Endothelial cell of umbilical vein (primary cell): ENCODE measurements around the gene PIGV. TPM values are rescaled to one million over a fixed set of nuclear protein-coding genes. Genes with fewer than 3 reads are reported as not detected.

Source experiments
- BruUV-seq: library from RNA; stranded (reverse); fragments of 400-500 nt; replicated peaks from 2 replicates; lab custom pipeline; 2021; lab: Mats Ljungman, UMichigan
- CTCF ChIA-PET: fragments of 300-600, 350-600 bp; sonication (Branson Sonifier 250); formaldehyde crosslinking; loops from one replicate; lab custom pipeline; 2021; ENCODE audit warnings: antibody characterized with exemption, inconsistent platforms; lab: Charles Lee
- POLR2A ChIA-PET: fragments of 300-600, 350-600 bp; sonication (Branson Sonifier 250); formaldehyde crosslinking; loops from one replicate; lab custom pipeline; 2021; ENCODE audit warnings: antibody characterized with exemption, inconsistent platforms; lab: Charles Lee
- DNase-seq: peaks from one replicate; pipeline ENCODE4 v3.0.0-alpha.2; 2011; ENCODE audit warnings: low read depth, low spot score
- FAIRE-seq: peaks from 2 replicates; lab custom pipeline; 2011; peaks lifted over from hg19 to GRCh38; lab: Jason Lieb, UNC
- H2AFZ ChIP-seq: 2 replicates; pipeline ENCODE4 v1.6.0; 2012; ENCODE audit warnings: low read depth, low read length, control low read depth, inconsistent platforms
- H3K27ac ChIP-seq: 2 replicates; pipeline ENCODE4 v1.5.1; 2011; ENCODE audit warnings: low read depth, mild to moderate bottlenecking, control low read depth, low read length, moderate library complexity; ENCODE audit not compliant: insufficient read depth
- H3K27me3 ChIP-seq, 2 experiments: 2 replicates each; pipeline versions ENCODE4 v1.6.0 to v1.6.1; 2011; ENCODE audit warnings: low read length in 2 of 2, mixed read lengths in 1 of 2; ENCODE audit not compliant: control insufficient read depth in 2 of 2, insufficient read depth in 2 of 2
- H3K36me3 ChIP-seq, 2 experiments: 2 replicates in 1 of 2; 3 replicates in 1 of 2; pipeline ENCODE4 v1.5.1; 2011; ENCODE audit warnings: low read length in 2 of 2, mild to moderate bottlenecking in 1 of 2, moderate library complexity in 1 of 2; ENCODE audit not compliant: control insufficient read depth in 2 of 2, insufficient read depth in 2 of 2; ENCODE audit errors: extremely low read depth in 1 of 2
- H3K4me1 ChIP-seq: 3 replicates; pipeline ENCODE4 v1.5.1; 2011; ENCODE audit warnings: mild to moderate bottlenecking, low read length; ENCODE audit not compliant: control insufficient read depth, insufficient read depth; ENCODE audit errors: extremely low read depth
- H3K4me2 ChIP-seq: 2 replicates; pipeline ENCODE4 v1.6.1; 2011; ENCODE audit warnings: low read length, control low read depth, mixed read lengths; ENCODE audit not compliant: insufficient read depth
- H3K4me3 ChIP-seq, 3 experiments: fragments of 200-600 bp in 1 of 3; sonication (generic), shearing (Covaris generic) in 1 of 3; replicated peaks in 1 of 3; 2 replicates each; pipeline ENCODE4 v1.5.1; 2011 to 2016; ENCODE audit warnings: control low read depth in 3 of 3, low read length in 3 of 3, mild to moderate bottlenecking in 2 of 3, inconsistent platforms in 1 of 3, low read depth in 1 of 3, moderate library complexity in 1 of 3; ENCODE audit not compliant: insufficient read depth in 1 of 3
- H3K79me2 ChIP-seq: 2 replicates; pipeline ENCODE4 v1.6.0; 2012; ENCODE audit warnings: low read length, inconsistent platforms; ENCODE audit not compliant: control insufficient read depth, insufficient read depth
- H3K9ac ChIP-seq: replicated peaks from 2 replicates; pipeline ENCODE3; 2011; ENCODE audit warnings: low read length, control low read depth; ENCODE audit not compliant: insufficient read depth; ENCODE audit errors: extremely low read depth
- H3K9me1 ChIP-seq: replicated peaks from 3 replicates; pipeline ENCODE4 v1.6.0; 2011; ENCODE audit warnings: mild to moderate bottlenecking, low read length; ENCODE audit not compliant: control insufficient read depth, insufficient read depth; ENCODE audit errors: extremely low read depth
- H3K9me3 ChIP-seq: replicated peaks from 2 replicates; pipeline ENCODE4 v1.5.1; 2012; ENCODE audit warnings: low read length, inconsistent platforms; ENCODE audit not compliant: control insufficient read depth, insufficient read depth
- H4K20me1 ChIP-seq: replicated peaks from 2 replicates; pipeline ENCODE3; 2011; ENCODE audit warnings: mild to moderate bottlenecking, low read length; ENCODE audit not compliant: control insufficient read depth, insufficient read depth; ENCODE audit errors: extremely low read depth
- CTCF ChIP-seq, 2 donors: IDR thresholded peaks; 1 replicate in 1 of 2; 2 replicates in 1 of 2; pipeline ENCODE4 v1.5.1; 2011; ENCODE audit warnings: low read length in 2 of 2, mild to moderate bottlenecking in 2 of 2, moderate library complexity in 2 of 2, control low read depth in 1 of 2, inconsistent platforms in 1 of 2, low read depth in 1 of 2; ENCODE audit not compliant: insufficient read depth in 1 of 2; ENCODE audit errors: extremely low read depth in 1 of 2
- EZH2 ChIP-seq: IDR thresholded peaks from 2 replicates; pipeline ENCODE4 v1.6.1; 2012; ENCODE audit warnings: borderline replicate concordance, low read depth, mild to moderate bottlenecking, moderate library complexity, low read length, inconsistent platforms; ENCODE audit not compliant: severe bottlenecking
- FOS ChIP-seq: IDR thresholded peaks from 2 replicates; pipeline ENCODE4 v1.6.1; 2011; ENCODE audit warnings: mild to moderate bottlenecking, low read length, moderate library complexity, borderline replicate concordance; ENCODE audit not compliant: insufficient read depth
- GATA2 ChIP-seq: IDR thresholded peaks from 2 replicates; pipeline ENCODE4 v1.7.0; 2011; ENCODE audit warnings: low read depth, mild to moderate bottlenecking, moderate library complexity, mixed read lengths, low read length; ENCODE audit not compliant: insufficient read length, insufficient read depth
- JUN ChIP-seq: IDR thresholded peaks from 2 replicates; pipeline ENCODE4 v1.6.1; 2011; ENCODE audit warnings: borderline replicate concordance, low read depth; ENCODE audit not compliant: insufficient read length, insufficient read depth
- MAX ChIP-seq: IDR thresholded peaks from 2 replicates; pipeline ENCODE4 v1.6.1; 2011; ENCODE audit not compliant: insufficient read depth, insufficient read length
- MYC ChIP-seq: IDR thresholded peaks from one replicate; pipeline ENCODE4 v1.6.1; 2011; ENCODE audit warnings: mild to moderate bottlenecking, low read depth, low read length
- POLR2A ChIP-seq: IDR thresholded peaks from 2 replicates; pipeline ENCODE4 v1.6.1; 2012; ENCODE audit warnings: low read depth, mild to moderate bottlenecking, control low read depth, low read length
- POLR2AphosphoS5 ChIP-seq: IDR thresholded peaks from 2 replicates; pipeline ENCODE4 v1.6.1; 2012; ENCODE audit warnings: low read depth, mild to moderate bottlenecking, control low read depth, low read length, moderate library complexity; ENCODE audit not compliant: insufficient read depth
- dilution Hi-C: fragments of 300-500 bp; cut with MboI; formaldehyde crosslinking; loops from one replicate; pipeline ENCODE4 v1.15.0; 2019; ENCODE audit warnings: low sequenced_read_pairs; ENCODE audit not compliant: extremely low pct_ligation_motif_present
- intact Hi-C: fragments of 100-400 bp; cut with micrococcal nuclease; formaldehyde crosslinking; loops from one replicate; pipeline ENCODE4 v1.10.0; 2022
- polyA plus RNA-seq, 4 experiments: library from polyadenylated mRNA; depleted of rRNA in 3 of 4; stranded (reverse) in 3 of 4; unstranded in 1 of 4; fragments of >200 nt; gene quantifications; 2 replicates each; pipeline versions ENCODE4 v1.2.1 to v1.2.3, GENCODE V29; 2011 to 2012; ENCODE audit warnings: missing spikeins in 1 of 4
- total RNA-seq: library from RNA; stranded (reverse); gene quantifications from 2 replicates; pipeline ENCODE4 v1.2.3, GENCODE V29; 2021

The PIGV gene
- total and polyA plus RNA-seq, 2 donors (not counting 3 experiments of a cell fraction or from before 2014, with no cell fraction given): 7.5 to 11.9 TPM

- no peak overlapping the region for H2AFZ ChIP-seq
- ChIA-PET POLR2A (no interaction called here), CTCF (interaction anchor here (1.2 to 5.6 kb wide), 3 partner anchors 8 to 195 kb away, joined by 6 to 40 read pairs (median 31); partner anchors contain the start of gene PIGV)
- no TSS peak for BruUV-seq
- no peaks in the 10 kb centered on the region for H3K9me3 ChIP-seq
- H3K4me3 ChIP-seq: no peak overlapping the region
- FAIRE-seq: peak; percentile 26
- H3K27ac ChIP-seq: no peak overlapping the region
- peaks cover 12% of the 10 kb centered on the region for H3K4me1 ChIP-seq
- H3K79me2 ChIP-seq: no peaks in the 10 kb centered on the region
- dilution Hi-C loops (no loop called here), intact Hi-C loops (no loop called here)
- no peaks in the 10 kb centered on the region for H4K20me1 ChIP-seq
- H3K36me3 ChIP-seq: peaks cover 0 to 8% of the 10 kb centered on the region in 2 experiments
- no peak for DNase-seq
- no peak overlapping the region for H3K9ac ChIP-seq
- no peak for TF ChIP-seq GATA2
- no peak for TF ChIP-seq JUN
- TF ChIP-seq MAX: no peak
- TF ChIP-seq CTCF (IDR thresholded peaks at IDR 0.05; ENCODE audit: extremely low read depth in 1 of 2, insufficient read depth in 1 of 2, low read depth in 1 of 2, low read length in 2 of 2): no peak
- TF ChIP-seq MYC: no peak
- TF ChIP-seq POLR2AphosphoS5: no peak
- TF ChIP-seq EZH2: no peak
- TF ChIP-seq FOS: no peak
- TF ChIP-seq POLR2A: no peak
- no peaks in the 10 kb centered on the region for H3K27me3 ChIP-seq
- H3K9me1 ChIP-seq: no peaks in the 10 kb centered on the region
- H3K4me2 ChIP-seq: no peak overlapping the region
Measured at GRCh38 chr1:26797627-26798026, 9.9 kb downstream of the PIGV start.
